MM.1S (cell line): ENCODE results near the gene CISD3.
A peak's percentile ranks its signal among the peaks of the same experiment; 100 is the strongest.

Experiments used
- DNase-seq: peaks from one replicate; pipeline ENCODE4 v3.0.0-alpha.2; 2015
- H2AFZ ChIP-seq: fragments of 300-600 bp; sonication (generic); 2 replicates; pipeline ENCODE4 v1.6.0; 2016; ENCODE audit warnings: antibody characterized with exemption, low read length
- H3F3A ChIP-seq: fragments of 300-600 bp; sonication (generic); 2 replicates; pipeline ENCODE4 v1.6.1; 2016; ENCODE audit warnings: mild to moderate bottlenecking, antibody characterized with exemption, low read length, moderate library complexity, mixed read lengths; ENCODE audit not compliant: insufficient read depth
- H3K27ac ChIP-seq: fragments of 300-600 bp; sonication (generic); 2 replicates; pipeline ENCODE4 v1.5.1; 2016; ENCODE audit warnings: mild to moderate bottlenecking, low read length
- H3K27me3 ChIP-seq: fragments of 300-600 bp; sonication (generic); replicated peaks from 2 replicates; pipeline ENCODE4 v1.6.0; 2016; ENCODE audit warnings: low read length; ENCODE audit not compliant: insufficient read depth
- H3K36me3 ChIP-seq: fragments of 300-600 bp; sonication (generic); replicated peaks from 2 replicates; pipeline ENCODE4 v1.6.1; 2016; ENCODE audit warnings: mild to moderate bottlenecking, low read length, mixed read lengths; ENCODE audit not compliant: insufficient read depth
- H3K4me1 ChIP-seq: fragments of 300-600 bp; sonication (generic); 2 replicates; pipeline ENCODE4 v1.6.1; 2016; ENCODE audit warnings: low read length, mixed read lengths
- H3K4me2 ChIP-seq: fragments of 300-600 bp; sonication (generic); 2 replicates; pipeline ENCODE4 v1.6.0; 2016; ENCODE audit warnings: low read depth, low read length
- H3K4me3 ChIP-seq: fragments of 300-600 bp; sonication (generic); 2 replicates; pipeline ENCODE4 v1.5.1; 2016; ENCODE audit warnings: low read length, mixed read lengths
- H3K79me2 ChIP-seq: fragments of 300-600 bp; sonication (generic); 2 replicates; pipeline ENCODE4 v1.6.1; 2016; ENCODE audit warnings: mixed run types, low read length, mixed read lengths
- H3K9ac ChIP-seq: fragments of 300-600 bp; sonication (generic); 2 replicates; pipeline ENCODE4 v1.6.1; 2016; ENCODE audit warnings: low read length, mixed read lengths
- H3K9me2 ChIP-seq: fragments of 300-600 bp; sonication (generic); replicated peaks from 2 replicates; pipeline ENCODE4 v1.6.1; 2016; ENCODE audit warnings: mild to moderate bottlenecking, low read length, mixed read lengths; ENCODE audit not compliant: insufficient read depth
- H3K9me3 ChIP-seq: fragments of 300-600 bp; sonication (generic); replicated peaks from 2 replicates; pipeline ENCODE4 v1.6.1; 2016; ENCODE audit warnings: mild to moderate bottlenecking, low read length, mixed read lengths; ENCODE audit not compliant: insufficient read depth
- H4K20me1 ChIP-seq: fragments of 300-600 bp; sonication (generic); 2 replicates; pipeline ENCODE4 v1.6.1; 2016; ENCODE audit warnings: mild to moderate bottlenecking, low read length, moderate library complexity, mixed read lengths; ENCODE audit not compliant: insufficient read depth
- CTCF ChIP-seq: fragments of 300-600 bp; sonication (generic); IDR thresholded peaks from 2 replicates; pipeline ENCODE4 v1.5.1; 2016; ENCODE audit warnings: antibody characterized with exemption, low read length, mixed read lengths
- EZH2 ChIP-seq: fragments of 300-600 bp; sonication (generic); optimal IDR thresholded peaks from 2 replicates; pipeline ENCODE3; 2017; ENCODE audit warnings: low read depth, mild to moderate bottlenecking, antibody characterized with exemption, low read length, mixed read lengths
- EZH2phosphoT487 ChIP-seq: fragments of 300-600 bp; sonication (generic); IDR thresholded peaks from 2 replicates; pipeline ENCODE4 v1.6.1; 2018; ENCODE audit warnings: antibody characterized with exemption, low read length

Gene CISD3

GRCh38 chr17:38748892-38749222 lies 18.7 kb downstream of the CISD3 start:
- Histone ChIP-seq H3K4me1 (peaks cover 20% of the 10 kb centered on the region), H3K9ac (peak overlapping the region; percentile 21; the same call in 1 of the 2 replicates), H3K79me2 (peaks cover 13% of the 10 kb centered on the region), H3K4me2 (peak overlapping the region; percentile 99), H4K20me1 (no peaks in the 10 kb centered on the region), H3K9me2 (no peaks in the 10 kb centered on the region), H2AFZ (peak overlapping the region; percentile 65), H3K4me3 (peak overlapping the region; percentile 93), H3K27me3 (peaks cover 22% of the 10 kb centered on the region), H3F3A (peaks cover 25% of the 10 kb centered on the region), H3K27ac (no peak overlapping the region), H3K36me3 (no peaks in the 10 kb centered on the region), H3K9me3 (no peaks in the 10 kb centered on the region)
- no peak for DNase-seq
- TF ChIP-seq EZH2 (no peak), CTCF (no peak), EZH2phosphoT487 (no peak)

- peaks cover 19% of the 10 kb centered on the region for H3K79me2 ChIP-seq
- H3F3A ChIP-seq = peaks cover 25% of the 10 kb centered on the region
- no peaks in the 10 kb centered on the region for H3K9me3 ChIP-seq
- H3K4me3 ChIP-seq = peak overlapping the region; percentile 93
- no peak overlapping the region for H3K27ac ChIP-seq
- no peaks in the 10 kb centered on the region for H3K36me3 ChIP-seq
- peak overlapping the region; percentile 99 for H3K4me2 ChIP-seq
- H3K27me3 ChIP-seq = peaks cover 22% of the 10 kb centered on the region
- H3K4me1 ChIP-seq = peaks cover 22% of the 10 kb centered on the region
- no peak for DNase-seq
- TF ChIP-seq EZH2phosphoT487 (no peak), CTCF (no peak), EZH2 (no peak)
- H4K20me1 ChIP-seq = no peaks in the 10 kb centered on the region
- H3K9ac ChIP-seq = peak overlapping the region; percentile 21; the same call in 1 of the 2 replicates
- H2AFZ ChIP-seq = peak overlapping the region; percentile 65
- H3K9me2 ChIP-seq = no peaks in the 10 kb centered on the region
These were observed 19.3 kb downstream of the CISD3 start for GRCh38 chr17:38749223-38750043.

- Histone ChIP-seq H3K9me3 (no peaks in the 10 kb centered on the region), H3K27ac (no peak overlapping the region), H3K4me1 (peaks cover 22% of the 10 kb centered on the region), H3K4me2 (peak overlapping the region; percentile 99), H3K27me3 (peaks cover 22% of the 10 kb centered on the region), H4K20me1 (no peaks in the 10 kb centered on the region), H3K36me3 (no peaks in the 10 kb centered on the region), H3K4me3 (peak overlapping the region; percentile 93), H3F3A (peaks cover 25% of the 10 kb centered on the region), H3K9me2 (no peaks in the 10 kb centered on the region), H2AFZ (0 out of 2 replicates have a peak overlapping the region, but pooled peaks have one; percentile 65), H3K9ac (no peak overlapping the region; the same call in 1 of the 2 replicates), H3K79me2 (peaks cover 25% of the 10 kb centered on the region)
- DNase-seq = no peak
- no peak for TF ChIP-seq EZH2phosphoT487
- no peak for TF ChIP-seq EZH2
- no peak for TF ChIP-seq CTCF
These were observed 19.8 kb downstream of the CISD3 start for GRCh38 chr17:38750044-38750311.
